Measurements from ENCODE around the gene UTP15.

UTP15 gene

DNA sequence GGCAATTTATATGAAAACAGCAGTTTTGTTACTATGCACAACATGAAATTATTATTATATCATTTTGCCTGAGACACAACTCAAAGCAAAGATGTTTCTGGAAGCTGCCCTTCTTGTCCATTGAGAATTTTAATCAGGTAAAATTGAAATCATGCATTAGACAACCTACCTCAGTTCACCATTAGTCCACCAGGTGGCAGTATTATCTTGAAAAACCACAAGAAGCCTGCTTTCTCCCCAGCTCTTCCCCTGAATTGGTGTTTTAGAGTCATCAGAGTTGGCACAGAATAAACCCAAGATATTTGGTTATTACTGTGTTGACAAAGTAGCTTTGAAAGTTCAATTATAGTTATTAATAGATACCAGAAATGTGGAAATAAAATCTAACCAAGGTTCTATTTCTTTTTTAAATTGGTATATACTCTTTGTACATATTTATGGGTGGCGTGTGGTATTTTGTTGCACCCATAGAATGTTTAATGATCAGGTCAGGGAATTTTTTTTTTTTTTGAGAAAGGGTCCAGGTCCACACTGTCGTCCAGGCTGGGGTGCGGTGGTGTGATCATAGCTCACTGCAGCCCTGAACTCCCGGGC is 25.7 kb downstream of the UTP15 start:
- peak; percentile 39 for DNase-seq (ENCODE audit: low spot score)
- in situ Hi-C loops (cut with MboI; ENCODE audit: low pct_unique_long_range_greater_than_20kb, low sequenced_read_pairs, unreplicated experiment): loop anchor here (25.0 kb wide), 1 partner anchor 1071 kb away; no protein-coding TSS in a partner anchor
- TF ChIP-seq, protein P1, sequence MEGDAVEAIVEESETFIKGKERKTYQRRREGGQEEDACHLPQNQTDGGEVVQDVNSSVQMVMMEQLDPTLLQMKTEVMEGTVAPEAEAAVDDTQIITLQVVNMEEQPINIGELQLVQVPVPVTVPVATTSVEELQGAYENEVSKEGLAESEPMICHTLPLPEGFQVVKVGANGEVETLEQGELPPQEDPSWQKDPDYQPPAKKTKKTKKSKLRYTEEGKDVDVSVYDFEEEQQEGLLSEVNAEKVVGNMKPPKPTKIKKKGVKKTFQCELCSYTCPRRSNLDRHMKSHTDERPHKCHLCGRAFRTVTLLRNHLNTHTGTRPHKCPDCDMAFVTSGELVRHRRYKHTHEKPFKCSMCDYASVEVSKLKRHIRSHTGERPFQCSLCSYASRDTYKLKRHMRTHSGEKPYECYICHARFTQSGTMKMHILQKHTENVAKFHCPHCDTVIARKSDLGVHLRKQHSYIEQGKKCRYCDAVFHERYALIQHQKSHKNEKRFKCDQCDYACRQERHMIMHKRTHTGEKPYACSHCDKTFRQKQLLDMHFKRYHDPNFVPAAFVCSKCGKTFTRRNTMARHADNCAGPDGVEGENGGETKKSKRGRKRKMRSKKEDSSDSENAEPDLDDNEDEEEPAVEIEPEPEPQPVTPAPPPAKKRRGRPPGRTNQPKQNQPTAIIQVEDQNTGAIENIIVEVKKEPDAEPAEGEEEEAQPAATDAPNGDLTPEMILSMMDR (IDR thresholded peaks at IDR 0.05; ENCODE audit: extremely low read depth, insufficient read depth, missing control alignments): peak; percentile 70

DNA sequence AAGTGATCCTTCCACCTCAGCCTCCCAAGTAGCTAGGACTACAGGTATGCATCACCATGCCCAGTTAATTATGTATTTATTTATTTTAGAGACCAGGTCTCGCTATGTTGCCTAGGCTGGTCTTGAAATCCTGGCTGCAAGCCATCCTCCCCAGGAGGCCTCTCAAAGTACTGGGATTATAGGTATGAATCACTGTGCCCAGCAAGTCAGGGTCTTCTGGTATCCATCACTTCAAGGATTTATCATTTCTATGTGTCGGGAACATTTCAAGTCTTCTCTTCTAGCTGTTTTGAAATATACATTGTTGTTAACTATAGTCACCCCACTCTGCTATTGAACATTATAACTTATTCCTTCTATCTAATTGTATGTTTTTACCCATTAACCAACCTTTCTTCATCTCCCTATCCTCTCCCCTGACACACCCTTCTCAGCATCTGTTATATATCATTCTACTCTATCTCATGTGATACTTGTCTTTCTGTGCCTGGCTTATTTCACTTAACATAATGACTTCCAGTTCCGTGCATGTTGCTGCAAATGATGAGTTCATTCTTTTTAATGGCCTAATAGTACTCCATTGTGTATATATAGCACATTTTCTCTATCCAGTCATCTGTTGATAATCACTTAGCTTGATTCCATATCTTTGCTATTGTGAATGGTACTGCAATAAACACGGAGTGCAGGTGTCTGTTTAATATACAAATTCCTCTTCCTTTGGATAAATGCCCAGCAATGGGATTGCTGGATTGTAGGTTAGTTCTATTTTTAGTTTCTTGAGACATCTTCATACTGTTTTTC is 26.4 kb downstream of the UTP15 start:
- TF ChIP-seq, protein P1 (IDR thresholded peaks at IDR 0.05; ENCODE audit: extremely low read depth, insufficient read depth, missing control alignments): no peak
- in situ Hi-C loops (cut with MboI; ENCODE audit: low pct_unique_long_range_greater_than_20kb, low sequenced_read_pairs, unreplicated experiment): loop anchor here (25.0 kb wide), 1 partner anchor 1070 kb away; no protein-coding TSS in a partner anchor
- DNase-seq (ENCODE audit: low spot score): no peak

DNA sequence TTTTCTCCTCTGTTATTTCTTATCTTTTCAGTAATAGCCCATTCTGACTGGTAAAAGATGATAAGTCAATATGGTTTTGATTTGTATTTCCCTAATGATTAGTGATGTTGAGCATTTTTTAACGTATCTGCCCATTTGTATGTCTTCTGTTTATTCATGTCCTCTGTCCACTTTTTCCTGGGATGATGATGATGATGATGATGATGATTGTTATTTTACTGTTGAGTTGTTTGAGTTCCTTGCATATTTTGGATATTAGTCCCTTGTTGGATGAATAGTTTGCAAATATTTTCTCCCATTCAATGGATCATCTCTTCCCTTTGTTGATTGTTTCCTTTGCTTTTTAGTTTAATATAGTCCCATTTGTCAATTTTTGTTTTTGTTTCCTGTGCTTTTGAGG is 27.0 kb downstream of the UTP15 start:
- TF ChIP-seq, protein P1 (IDR thresholded peaks at IDR 0.05; ENCODE audit: extremely low read depth, insufficient read depth, missing control alignments): no peak
- no peak for DNase-seq (ENCODE audit: low spot score)
- in situ Hi-C loops (cut with MboI; ENCODE audit: low pct_unique_long_range_greater_than_20kb, low sequenced_read_pairs, unreplicated experiment): loop anchor here (25.0 kb wide), 1 partner anchor 1070 kb away; no protein-coding TSS in a partner anchor

DNA sequence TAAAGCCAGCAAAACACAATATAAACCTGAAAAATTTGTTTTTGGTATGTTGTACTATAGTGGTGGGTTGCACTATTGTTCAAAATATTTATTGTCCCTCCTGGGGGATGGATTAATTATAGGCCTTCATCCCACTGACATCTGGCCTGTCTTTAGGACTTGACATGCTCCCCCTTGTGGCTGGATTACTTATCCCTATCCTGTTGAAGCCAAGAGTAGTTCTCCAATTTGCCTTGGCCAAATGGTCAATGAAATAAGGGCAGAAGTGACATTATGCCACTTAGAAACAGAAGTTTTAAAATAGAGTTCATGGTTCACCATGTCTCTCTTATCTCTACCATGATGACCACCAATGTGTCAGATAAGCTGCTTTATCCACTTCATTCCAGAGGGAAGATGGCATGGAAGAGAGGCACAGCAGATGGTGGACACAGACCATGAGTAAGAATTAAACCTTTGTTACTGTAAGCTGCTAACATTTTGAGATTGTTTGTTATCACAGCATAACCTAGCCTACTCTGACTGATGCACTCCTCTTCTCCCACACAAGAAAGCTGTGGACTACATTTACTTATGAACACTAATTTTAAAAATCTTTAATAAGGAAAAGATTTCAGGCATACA is 31.3 kb downstream of the UTP15 start:
- TF ChIP-seq, protein P1 (IDR thresholded peaks at IDR 0.05; ENCODE audit: extremely low read depth, insufficient read depth, missing control alignments): peak; percentile 54
- in situ Hi-C loops (cut with MboI; ENCODE audit: low pct_unique_long_range_greater_than_20kb, low sequenced_read_pairs, unreplicated experiment): loop anchor here (25.0 kb wide), 1 partner anchor 1065 kb away; no protein-coding TSS in a partner anchor
- DNase-seq (ENCODE audit: low spot score): no peak

DNA sequence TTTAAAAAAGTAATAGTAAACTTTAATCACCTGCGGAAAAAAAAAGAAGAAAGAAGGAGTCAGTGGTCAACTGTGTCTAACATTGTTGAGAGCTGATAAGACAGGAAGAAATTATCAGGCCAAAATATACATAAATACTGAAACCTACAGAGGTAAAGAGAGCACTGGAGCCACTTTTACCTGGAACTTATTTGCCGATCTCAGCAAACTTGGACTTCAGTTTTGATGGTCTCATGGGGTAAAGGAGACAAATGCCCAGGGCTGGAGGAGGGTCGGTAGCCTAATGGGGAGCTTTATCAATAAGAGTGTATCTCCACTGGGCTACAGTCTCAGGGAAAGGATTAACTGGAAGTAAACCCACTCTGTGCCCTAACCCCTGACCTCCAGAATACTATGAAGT is 33.8 kb downstream of the UTP15 start:
- DNase-seq (ENCODE audit: low spot score): no peak
- in situ Hi-C loops (cut with MboI; ENCODE audit: low pct_unique_long_range_greater_than_20kb, low sequenced_read_pairs, unreplicated experiment): loop anchor here (25.0 kb wide), 1 partner anchor 1063 kb away; no protein-coding TSS in a partner anchor
- TF ChIP-seq, protein P1 (IDR thresholded peaks at IDR 0.05; ENCODE audit: extremely low read depth, insufficient read depth, missing control alignments): no peak

DNA sequence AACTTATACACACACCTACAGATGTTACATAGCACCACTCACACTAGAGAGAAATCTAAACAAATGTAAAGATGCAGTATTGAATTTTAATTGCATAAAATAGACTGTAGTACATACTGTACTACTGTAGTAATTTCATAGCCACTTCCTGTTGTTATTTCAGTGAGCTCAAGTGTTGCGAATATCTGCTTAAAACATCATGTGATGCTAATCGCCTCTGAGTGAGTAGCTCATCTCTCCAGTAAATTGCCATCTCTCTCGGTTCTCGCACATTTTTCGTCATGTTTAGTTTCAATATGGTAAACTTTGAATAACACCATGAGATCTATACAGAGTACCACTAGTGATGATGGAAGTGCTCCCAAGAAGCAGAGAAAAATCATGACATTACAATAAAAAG is 38.5 kb downstream of the UTP15 start:
- TF ChIP-seq, protein P1 (IDR thresholded peaks at IDR 0.05; ENCODE audit: extremely low read depth, insufficient read depth, missing control alignments): no peak
- in situ Hi-C loops (cut with MboI; ENCODE audit: low pct_unique_long_range_greater_than_20kb, low sequenced_read_pairs, unreplicated experiment): no loop called here
- DNase-seq (ENCODE audit: low spot score): no peak
